GM21381 (cell line): ENCODE data around the gene ADPRH.
"Not testable (repeated sequence)": the region's sequence is repeated elsewhere in the genome, so short reads cannot be mapped to it uniquely, and the experiment has no call there.

Experiments
- ATAC-seq: cut with Tn5 transposase; IDR thresholded peaks from one replicate; pipeline ENCODE4 v1.9.1; 2021; ENCODE audit warnings: mild to moderate bottlenecking, moderate library complexity; ENCODE audit not compliant: unreplicated experiment

ADPRH gene

GRCh38 chr3:119559441-119559963 is 19.8 kb upstream of the ADPRH start, which contains the start of gene CD80:
Gene CD80, minus strand, starts transcription at chr3:119559614. Its CDS starts 1,886 bp downstream, at chr3:119557728.
- ATAC-seq = peak; percentile 56

- ATAC-seq = no peak
Observed at GRCh38 chr3:119560160-119560559, 19.1 kb upstream of the ADPRH start.

GRCh38 chr3:119562307-119562961 is 16.9 kb upstream of the ADPRH start:
- peak; percentile 70 for ATAC-seq

- ATAC-seq = not testable (repeated sequence)
Observed at GRCh38 chr3:119563334-119563733, 16.0 kb upstream of the ADPRH start.

DNA sequence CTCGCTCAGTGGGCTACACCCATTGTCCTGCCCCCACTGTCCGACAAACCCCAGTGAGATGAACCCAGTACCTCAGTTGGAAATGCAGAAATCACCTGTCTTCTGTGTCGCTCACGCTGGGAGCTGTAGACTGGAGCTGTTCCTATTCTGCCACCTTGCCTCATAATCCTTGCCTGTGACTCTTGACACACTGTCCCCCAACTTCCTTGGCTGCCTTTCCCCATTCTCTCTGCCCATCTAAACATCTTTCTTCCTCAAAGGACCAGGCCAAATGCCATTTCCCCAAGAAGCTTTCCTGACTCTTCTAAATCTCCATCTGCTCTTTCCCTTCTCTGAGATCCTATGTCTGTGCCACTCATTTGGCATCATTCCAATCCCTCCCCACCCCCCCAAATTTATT is 10.1 kb upstream of the ADPRH start:
- ATAC-seq = no peak

- ATAC-seq = no peak
Observed at GRCh38 chr3:119570229-119570628, 9.1 kb upstream of the ADPRH start.

GRCh38 chr3:119571230-119571629 is 8.1 kb upstream of the ADPRH start:
- ATAC-seq = no peak

- ATAC-seq = no peak
Observed at GRCh38 chr3:119571688-119572087, 7.6 kb upstream of the ADPRH start.

- ATAC-seq = no peak
Observed at GRCh38 chr3:119575507-119575906, 3.8 kb upstream of the ADPRH start.

DNA sequence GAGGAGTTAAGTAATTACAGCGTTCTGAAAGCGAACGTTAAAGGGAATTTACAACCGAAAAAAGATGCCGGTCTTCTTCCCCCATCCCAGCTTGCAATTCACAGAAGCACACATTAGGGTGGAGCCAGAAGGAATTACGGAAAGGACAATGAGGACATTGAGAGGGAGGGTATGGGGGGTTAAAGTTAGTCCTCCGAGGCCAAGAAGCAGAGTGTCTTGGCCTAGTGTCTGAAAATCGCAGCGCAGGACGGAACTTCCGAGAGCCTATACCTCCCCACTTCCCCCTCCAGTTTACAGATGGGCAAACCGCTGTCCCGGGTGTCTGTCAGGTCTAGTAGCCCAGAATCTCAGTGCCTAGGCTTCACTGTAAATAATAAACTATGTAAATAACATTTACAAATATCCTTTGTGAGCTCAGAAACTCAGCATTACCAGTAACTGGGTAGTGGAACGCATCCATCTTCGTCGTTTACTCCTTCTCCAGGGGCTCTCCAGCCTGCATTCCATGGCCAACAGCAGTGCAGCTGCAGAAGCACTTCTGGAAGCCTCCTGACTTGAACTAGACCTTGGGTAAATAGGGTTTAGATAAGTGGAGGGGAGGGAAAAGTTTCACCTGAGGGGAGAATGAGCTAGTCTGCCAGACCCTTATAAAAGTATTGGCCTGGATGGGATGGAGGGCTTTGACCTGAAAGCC is 922 bp downstream of the ADPRH start:
- ATAC-seq = peak; percentile 63

- ATAC-seq = no peak
Observed at GRCh38 chr3:119582178-119582577, 2.9 kb downstream of the ADPRH start.

- ATAC-seq = no peak
Observed at GRCh38 chr3:119585208-119585607, 5.9 kb downstream of the ADPRH start.

- no peak for ATAC-seq
Observed at GRCh38 chr3:119585856-119586570, 6.7 kb downstream of the ADPRH start.

GRCh38 chr3:119586733-119587172 is 7.5 kb downstream of the ADPRH start:
- no peak for ATAC-seq

DNA sequence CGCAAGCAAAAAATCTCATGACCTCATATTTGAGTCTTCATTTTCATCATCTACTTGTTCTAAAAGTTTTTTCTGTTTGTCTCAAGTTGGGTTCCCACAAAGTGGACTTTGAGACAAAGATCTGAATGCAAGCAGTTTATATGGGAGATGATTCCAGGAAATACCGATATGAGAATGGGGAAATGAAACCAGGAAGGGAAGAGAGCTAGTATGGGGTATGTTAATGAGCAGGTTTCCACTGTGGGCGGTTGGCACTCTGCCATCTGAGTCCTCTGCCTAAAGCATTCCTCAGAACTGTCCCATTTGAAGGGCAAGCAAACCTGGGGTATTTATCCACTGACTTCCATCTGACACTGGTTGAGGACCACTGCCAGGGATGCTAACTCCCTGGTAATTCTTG is 8.8 kb downstream of the ADPRH start:
- ATAC-seq = no peak

GRCh38 chr3:119589102-119589773 is 9.9 kb downstream of the ADPRH start:
- no peak for ATAC-seq

- no peak for ATAC-seq
Observed at GRCh38 chr3:119590706-119591105, 11.4 kb downstream of the ADPRH start.

GRCh38 chr3:119592861-119593260 is 13.6 kb downstream of the ADPRH start:
- no peak for ATAC-seq

DNA sequence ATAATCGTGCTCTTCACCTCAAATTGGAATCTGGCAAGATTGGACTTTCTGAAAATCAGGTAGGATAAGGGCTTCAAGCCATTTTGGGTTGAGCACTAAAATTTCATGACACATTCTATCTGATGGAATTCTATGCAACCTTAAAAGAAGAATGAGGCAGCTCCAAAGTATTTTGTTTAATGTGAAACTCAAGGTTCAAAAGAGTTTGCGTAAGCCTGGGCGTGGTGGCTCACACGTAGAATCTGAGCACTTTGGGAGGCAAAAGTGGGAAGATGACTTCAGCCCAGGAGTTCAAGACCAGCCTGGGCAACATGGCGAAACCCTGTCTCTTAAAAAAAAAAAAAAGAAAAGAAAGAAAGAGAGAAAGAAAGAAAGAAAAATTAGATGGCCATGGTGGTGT is 14.8 kb downstream of the ADPRH start:
- ATAC-seq = no peak

DNA sequence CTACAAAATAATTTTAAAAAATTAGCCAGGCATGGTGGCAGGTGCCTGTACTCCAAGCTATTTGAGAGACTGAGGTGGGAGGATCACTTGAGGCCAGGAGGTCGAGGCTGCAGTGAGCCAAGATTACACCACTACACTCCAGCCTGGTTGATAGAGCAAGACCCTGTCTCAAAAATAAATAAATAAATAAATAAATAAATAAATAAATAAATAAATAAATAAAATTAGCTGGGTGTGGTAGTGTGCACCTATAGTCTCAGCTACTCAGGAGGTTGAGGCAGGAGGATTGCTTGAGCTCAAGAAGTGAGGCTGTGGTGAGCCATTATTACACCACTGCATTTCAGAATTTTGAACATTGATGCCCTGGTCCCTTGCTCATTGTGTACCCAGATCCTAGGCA is 15.6 kb downstream of the ADPRH start:
- ATAC-seq = not testable (repeated sequence)
